GM23338 (cell line): Measurements from ENCODE around the gene CPLX3. TPM values are rescaled to one million over a fixed set of nuclear protein-coding genes. Genes with fewer than 3 reads are reported as not detected.

ENCODE experiments used
- ATAC-seq: fragments of 200-7000 bp; cut with Tn5 transposase; 3 replicates; pipeline ENCODE4 v1.9.1; 2020
- DNase-seq: peaks from one replicate; pipeline ENCODE4 v3.0.0-alpha.2; 2015; ENCODE audit warnings: low spot score
- H2AFZ ChIP-seq: fragments of 200-600 bp; sonication (generic); 2 replicates; pipeline ENCODE4 v1.8.0; 2016; ENCODE audit warnings: antibody characterized with exemption, mild to moderate bottlenecking, moderate library complexity
- H3F3A ChIP-seq: fragments of 200-600 bp; sonication (generic); replicated peaks from 2 replicates; pipeline ENCODE4 v1.8.0; 2017; ENCODE audit warnings: antibody characterized with exemption, mixed run types, low read depth
- H3K27ac ChIP-seq: fragments of 200-600 bp; sonication (generic); 2 replicates; pipeline ENCODE4 v1.6.1; 2016; ENCODE audit warnings: low read depth
- H3K27me3 ChIP-seq: fragments of 200-600 bp; sonication (generic); 2 replicates; pipeline ENCODE4 v1.8.0; 2016; ENCODE audit warnings: mild to moderate bottlenecking, mixed run types, moderate library complexity; ENCODE audit not compliant: insufficient read depth
- H3K36me3 ChIP-seq: fragments of 200-600 bp; sonication (generic); 2 replicates; pipeline ENCODE4 v1.8.0; 2016; ENCODE audit warnings: mild to moderate bottlenecking; ENCODE audit not compliant: insufficient read depth
- H3K4me1 ChIP-seq: fragments of 200-600 bp; sonication (generic); 2 replicates; pipeline ENCODE4 v1.8.0; 2016; ENCODE audit warnings: mild to moderate bottlenecking, moderate library complexity; ENCODE audit not compliant: insufficient read depth
- H3K4me2 ChIP-seq: fragments of 200-600 bp; sonication (generic); 2 replicates; pipeline ENCODE4 v1.7.1; 2017; ENCODE audit warnings: mixed run types
- H3K4me3 ChIP-seq: fragments of 200-600 bp; sonication (generic); 2 replicates; pipeline ENCODE4 v1.6.1; 2016; ENCODE audit warnings: mixed run types
- H3K79me2 ChIP-seq: fragments of 200-600 bp; sonication (generic); replicated peaks from 2 replicates; pipeline ENCODE4 v1.8.0; 2017; ENCODE audit warnings: mild to moderate bottlenecking; ENCODE audit not compliant: insufficient read depth
- H3K9me2 ChIP-seq: fragments of 200-600 bp; sonication (generic); 2 replicates; pipeline ENCODE4 v1.8.0; 2017; ENCODE audit not compliant: insufficient read depth
- H4K20me1 ChIP-seq: fragments of 200-600 bp; sonication (generic); replicated peaks from 2 replicates; pipeline ENCODE4 v1.8.0; 2017; ENCODE audit warnings: mild to moderate bottlenecking; ENCODE audit not compliant: insufficient read depth
- H3K27ac Mint-ChIP-seq: 2 replicates; pipeline ENCODE4 v1.8.0; 2020; ENCODE audit warnings: inconsistent platforms, mild to moderate bottlenecking, moderate library complexity, mixed read lengths
- H3K27me3 Mint-ChIP-seq: 3 replicates; pipeline ENCODE4 v1.8.0; 2022; ENCODE audit warnings: low read depth, mild to moderate bottlenecking, moderate library complexity, mixed read lengths, inconsistent platforms; ENCODE audit not compliant: insufficient read depth, poor library complexity
- H3K36me3 Mint-ChIP-seq: 3 replicates; pipeline ENCODE4 v1.8.0; 2021; ENCODE audit warnings: low read depth, mild to moderate bottlenecking, inconsistent platforms, moderate library complexity, mixed read lengths
- H3K4me1 Mint-ChIP-seq: 3 replicates; pipeline ENCODE4 v1.8.0; 2020; ENCODE audit warnings: mild to moderate bottlenecking, inconsistent platforms, mixed read lengths
- H3K4me3 Mint-ChIP-seq: 3 replicates; pipeline ENCODE4 v1.8.0; 2021; ENCODE audit warnings: moderate library complexity, mild to moderate bottlenecking, inconsistent platforms, mixed read lengths
- H3K9me3 Mint-ChIP-seq: 3 replicates; pipeline ENCODE4 v1.8.0; 2020; ENCODE audit warnings: moderate library complexity, mild to moderate bottlenecking, inconsistent platforms, mixed read lengths
- CREB1 ChIP-seq: fragments of 250-450 bp; sonication (Bioruptor Pico); IDR thresholded peaks from 2 replicates; pipeline ENCODE4 v1.5.0; 2020; ENCODE audit warnings: low read depth, mild to moderate bottlenecking, moderate library complexity
- CTCF ChIP-seq, 2 experiments: fragments of 200-600 bp in 1 of 2; sonication (generic) in 1 of 2; conservative IDR thresholded peaks; 2 replicates each; pipeline versions ENCODE4 v1.5.1 to v1.6.1; 2016 to 2017; ENCODE audit warnings: antibody characterized with exemption in 2 of 2, low read depth in 2 of 2, mild to moderate bottlenecking in 2 of 2, moderate library complexity in 1 of 2
- ETS1 ChIP-seq: IDR thresholded peaks from 2 replicates; pipeline ENCODE4 v1.6.1; 2016; ENCODE audit warnings: antibody characterized with exemption
- EZH2 ChIP-seq: fragments of 200-600 bp; sonication (generic); IDR thresholded peaks from one replicate; pipeline ENCODE4 v1.8.0; 2017; ENCODE audit warnings: antibody characterized with exemption, mild to moderate bottlenecking, low read depth; ENCODE audit not compliant: unreplicated experiment
- POLR2AphosphoS5 ChIP-seq: IDR thresholded peaks from 2 replicates; pipeline ENCODE4 v1.6.1; 2016; ENCODE audit warnings: antibody characterized with exemption, low read depth
- ZNF114 ChIP-seq: fragments of 250-450 bp; sonication (Bioruptor Pico); IDR thresholded peaks from 2 replicates; pipeline ENCODE4 v1.5.0; 2020; ENCODE audit warnings: mild to moderate bottlenecking, moderate library complexity
- ZNF331 ChIP-seq: fragments of 250-450 bp; sonication (Bioruptor Pico); IDR thresholded peaks from 2 replicates; pipeline ENCODE4 v1.5.0; 2020; ENCODE audit warnings: low read depth, mild to moderate bottlenecking, moderate library complexity
- polyA plus RNA-seq: library from polyadenylated mRNA; unstranded; fragments of >200 nt; fragmentation: Nextera tagmentation; extraction: Ambion mirVana; gene quantifications from 2 replicates; pipeline ENCODE4 v1.2.1, GENCODE V29; 2016
- total RNA-seq: library from RNA; depleted of rRNA; stranded (reverse); fragments of >200 nt; shearing (Covaris generic); gene quantifications from 2 replicates; pipeline ENCODE4 v1.2.3, GENCODE V29; 2014

The CPLX3 gene
- total and polyA plus RNA-seq, 2 experiments from 2014 or later = 0.66 TPM; not detected in 1

GRCh38 chr15:74816624-74817369 lies 9.6 kb upstream of the CPLX3 start:
- H3K4me3 Mint-ChIP-seq = no peak overlapping the region
- H3K27ac ChIP-seq = no peak overlapping the region
- H3K9me2 ChIP-seq = no peaks in the 10 kb centered on the region
- ATAC-seq = no peak; the same call in 1 of the 3 replicates
- no peak overlapping the region for H3K27ac Mint-ChIP-seq
- peak overlapping the region; percentile 60 for H2AFZ ChIP-seq
- H3K4me1 Mint-ChIP-seq = peaks cover 23% of the 10 kb centered on the region
- H4K20me1 ChIP-seq = no peaks in the 10 kb centered on the region
- H3K9me3 Mint-ChIP-seq = no peaks in the 10 kb centered on the region
- H3K4me1 ChIP-seq = 0 out of 2 replicates have a peak, but pooled peaks cover 7% of the 10 kb centered on the region
- DNase-seq = peak; percentile 26
- H3K36me3 ChIP-seq = no peaks in the 10 kb centered on the region
- H3K4me2 ChIP-seq = no peak overlapping the region
- no peak overlapping the region for H3K4me3 ChIP-seq
- no peaks in the 10 kb centered on the region for H3K79me2 ChIP-seq
- TF ChIP-seq ZNF331 (CRISPR knock-in tag) = no peak
- no peak for TF ChIP-seq ZNF114 (CRISPR knock-in tag)
- TF ChIP-seq POLR2AphosphoS5 = no peak
- peak; percentile 23 to 26; a peak in 2 of 4 replicates for TF ChIP-seq CTCF (conservative IDR thresholded peaks at IDR 0.05; ENCODE audit: low read depth in 2 of 2)
- no peak for TF ChIP-seq ETS1
- H3K36me3 Mint-ChIP-seq = no peaks in the 10 kb centered on the region; the same call in 2 of the 3 replicates
- H3F3A ChIP-seq = peaks cover 3% of the 10 kb centered on the region; the same call in 1 of the 2 replicates
- no peaks in the 10 kb centered on the region for H3K27me3 ChIP-seq
- peaks cover 12% of the 10 kb centered on the region for H3K27me3 Mint-ChIP-seq

GRCh38 chr15:74817370-74817737 lies 9.1 kb upstream of the CPLX3 start:
- 0 out of 2 replicates have a peak, but pooled peaks cover 7% of the 10 kb centered on the region for H3K4me1 ChIP-seq
- H3K4me3 ChIP-seq = no peak overlapping the region
- TF ChIP-seq CREB1 (CRISPR knock-in tag) (no peak), EZH2 (no peak), CTCF (conservative IDR thresholded peaks at IDR 0.05; ENCODE audit: low read depth in 2 of 2) (peak in 1 of 2 experiments; percentile 34; a peak in 2 of 4 replicates)
- H3K27ac ChIP-seq = no peak overlapping the region
- DNase-seq (no peak), ATAC-seq (peak; percentile 60)
- no peaks in the 10 kb centered on the region; the same call in 2 of the 3 replicates for H3K36me3 Mint-ChIP-seq
- peaks cover 14% of the 10 kb centered on the region for H3K27me3 Mint-ChIP-seq
- H2AFZ ChIP-seq = peak overlapping the region; percentile 60; the same call in 1 of the 2 replicates
- peaks cover 3% of the 10 kb centered on the region; the same call in 1 of the 2 replicates for H3F3A ChIP-seq
- H3K4me3 Mint-ChIP-seq = no peak overlapping the region
- no peaks in the 10 kb centered on the region for H3K36me3 ChIP-seq
- H3K79me2 ChIP-seq = no peaks in the 10 kb centered on the region
- H3K27ac Mint-ChIP-seq = no peak overlapping the region
- no peaks in the 10 kb centered on the region for H3K9me3 Mint-ChIP-seq
- no peaks in the 10 kb centered on the region for H3K9me2 ChIP-seq
- no peaks in the 10 kb centered on the region for H3K27me3 ChIP-seq
- no peaks in the 10 kb centered on the region for H4K20me1 ChIP-seq
- H3K4me1 Mint-ChIP-seq = peaks cover 24% of the 10 kb centered on the region
- no peak overlapping the region for H3K4me2 ChIP-seq
